ENCODE data around the gene JMJD6. TPM values are rescaled to one million over a fixed set of nuclear protein-coding genes. Genes with fewer than 3 reads are reported as not detected.

The JMJD6 gene
- total and polyA plus RNA-seq, 2 of the 8 experiments (the other 6 are each of a cell fraction or from before 2014, with no cell fraction given), result 8.6 to 18.6 TPM

GRCh38 chr17:76671912-76672262 lies 54.5 kb downstream of the JMJD6 start:
- H3K36me3 ChIP-seq (ENCODE audit: control insufficient read depth in 2 of 4, insufficient read depth in 4 of 4, low read length in 3 of 4), result no peaks in the 10 kb centered on the region
- H4K8ac ChIP-seq (ENCODE audit: extremely low read depth, insufficient read depth, low read length), result no peak overlapping the region
- no peaks in the 10 kb centered on the region for H3K9me3 ChIP-seq (ENCODE audit: insufficient read depth in 2 of 2, low read depth in 1 of 2, low read length in 1 of 2)
- TF ChIP-seq PHF8 (conservative IDR thresholded peaks at IDR 0.05; ENCODE audit: low read depth, low read length), result peak; percentile 27; the same call in 1 of the 2 replicates
- TF ChIP-seq TBP (IDR thresholded peaks at IDR 0.05; ENCODE audit: low read depth, low read length), result peak; percentile 77
- TF ChIP-seq ASH2L (IDR thresholded peaks at IDR 0.05; ENCODE audit: low read length), result no peak
- TF ChIP-seq NANOG (IDR thresholded peaks at IDR 0.05; ENCODE audit: insufficient read depth, low read depth, low read length, poor library complexity, severe bottlenecking), result no peak
- peak in 1 of 2 experiments; percentile 33 for TF ChIP-seq POLR2A (IDR thresholded peaks at IDR 0.05; ENCODE audit: control extremely low read depth in 1 of 2, low read depth in 2 of 2, low read length in 2 of 2)
- TF ChIP-seq MAX (IDR thresholded peaks at IDR 0.05), result 0 out of 2 replicates have a peak, but pooled peaks have one; percentile 11
- 0 out of 2 replicates have a peak, but pooled peaks have one; percentile 22 for TF ChIP-seq E2F6 (IDR thresholded peaks at IDR 0.05)
- TF ChIP-seq SP4 (IDR thresholded peaks at IDR 0.05; ENCODE audit: low read length), result 0 out of 2 replicates have a peak, but pooled peaks have one; percentile 1
- TF ChIP-seq SP2 (IDR thresholded peaks at IDR 0.05; ENCODE audit: low read length), result no peak
- H3K27me3 ChIP-seq (replicated peaks in 1 of 4; ENCODE audit: control insufficient read depth in 3 of 4, extremely low read depth in 1 of 4, insufficient read depth in 3 of 4, low read length in 3 of 4), result no peaks in the 10 kb centered on the region
- H2BK12ac ChIP-seq (ENCODE audit: low read depth, low read length), result no peak overlapping the region
- H2AFZ ChIP-seq (ENCODE audit: low read length), result peak overlapping the region; percentile 81; the same call in 1 of the 2 replicates
- POLR2A ChIA-PET (ENCODE audit: partially characterized antibody), result interaction anchor here (0.9 to 2.1 kb wide), 15 partner anchors 10 to 141 kb away, joined by 3 to 18 read pairs (median 3); partner anchors contain the start of gene METTL23
- H3K14ac ChIP-seq (ENCODE audit: insufficient read length), result no peak overlapping the region
- H2BK15ac ChIP-seq (ENCODE audit: low read length), result no peak overlapping the region
- H4K20me1 ChIP-seq (replicated peaks in 1 of 2; ENCODE audit: control insufficient read depth in 1 of 2, insufficient read depth in 2 of 2, low read length in 2 of 2), result no peaks in the 10 kb centered on the region
- 1% methylated on average over 19 of the region's 19 CpGs; no CpG with 5 or more reads in 1 of the 2 experiments for WGBS, 2 experiments (ENCODE audit: extremely low coverage in 1 of 2, insufficient coverage in 1 of 2, insufficient read length in 1 of 2, insufficient replicate concordance in 2 of 2, low coverage in 1 of 2, low lambda C conversion rate in 2 of 2, missing lambda C conversion rate in 1 of 2)
- peak overlapping the region in 3 of 4 experiments; percentile 60 to 89 (median 63); a peak in 6 of 7 replicates for H3K9ac ChIP-seq (replicated peaks in 1 of 4; ENCODE audit: extremely low read depth in 1 of 4, low read depth in 3 of 4, low read length in 3 of 4)
- H2AK5ac ChIP-seq (ENCODE audit: low read depth, low read length), result no peak overlapping the region
- peak overlapping the region; percentile 76 to 88 for H3K4me2 ChIP-seq (ENCODE audit: insufficient read depth in 1 of 2, low read depth in 2 of 2, low read length in 2 of 2)
- H3K79me2 ChIP-seq (ENCODE audit: control insufficient read depth in 1 of 2, insufficient read depth in 2 of 2, low read length in 2 of 2), result no peaks in the 10 kb centered on the region
- FAIRE-seq, result no peak
- no peak overlapping the region for H3K56ac ChIP-seq (replicated peaks; ENCODE audit: insufficient read length, low read depth, low read length)
- H4K5ac ChIP-seq (ENCODE audit: insufficient read length, low read depth, low read length), result peak overlapping the region; percentile 37
- H4K91ac ChIP-seq (replicated peaks; ENCODE audit: insufficient read length, low read length), result no peak overlapping the region
- H2BK5ac ChIP-seq (ENCODE audit: low read depth, low read length), result peak overlapping the region; percentile 40
- H2BK120ac ChIP-seq (replicated peaks; ENCODE audit: low read depth, low read length), result peak overlapping the region; percentile 84
- peaks cover 3 to 10% (median 8%) of the 10 kb centered on the region in 4 experiments for H3K4me1 ChIP-seq (replicated peaks in 1 of 4; ENCODE audit: control insufficient read depth in 3 of 4, insufficient read depth in 4 of 4, low read length in 3 of 4)
- H3K27ac ChIP-seq (ENCODE audit: low read depth, low read length), result no peak overlapping the region; the same call in 1 of the 2 replicates
- CTCF ChIA-PET (ENCODE audit: partially characterized antibody), result interaction anchor here (0.6 to 3.6 kb wide), 11 partner anchors 10 to 434 kb away, joined by 3 to 43 read pairs (median 4); partner anchors contain the start of gene PRCD
- no peak overlapping the region for H2BK20ac ChIP-seq (ENCODE audit: low read length)
- DNase-seq (ENCODE audit: low read depth in 1 of 2, low spot score in 2 of 2), result no peak
- peak overlapping the region; percentile 38; the same call in 1 of the 2 replicates for H3K18ac ChIP-seq (ENCODE audit: extremely low read depth, low read length)
- peak overlapping the region; percentile 73 to 86 (median 80) for H3K4me3 ChIP-seq (ENCODE audit: extremely low read depth in 1 of 4, insufficient read depth in 2 of 4, low read depth in 3 of 4, low read length in 4 of 4)
- H3K4ac ChIP-seq (replicated peaks; ENCODE audit: insufficient read length, low read depth, low read length), result no peak overlapping the region
- peaks cover 10% of the 10 kb centered on the region for H3K23me2 ChIP-seq (ENCODE audit: low read depth, low read length)
- H3K23ac ChIP-seq (ENCODE audit: insufficient read length), result no peak overlapping the region
- no peaks in the 10 kb centered on the region for H3K79me1 ChIP-seq (ENCODE audit: low read depth, low read length)

Measured in H1 (cell line).